HepG2 (cell line): ENCODE results near the gene IFNAR1. TPM values are rescaled to one million over a fixed set of nuclear protein-coding genes. Genes with fewer than 3 reads are reported as not detected.

ENCODE experiments used
- ADNP ChIP-seq: sonication (generic); formaldehyde crosslinking; IDR thresholded peaks from 2 replicates; pipeline ENCODE4 v1.4.0; 2020; ENCODE audit warnings: missing genetic modification reagents
- DNMT3B ChIP-seq: conservative IDR thresholded peaks from 2 replicates; pipeline ENCODE4 v1.6.1; 2016; ENCODE audit warnings: missing biosample characterization, control low read depth
- DPF2 ChIP-seq: sonication (generic); formaldehyde crosslinking; IDR thresholded peaks from 2 replicates; pipeline ENCODE4 v1.4.0; 2020; ENCODE audit warnings: mild to moderate bottlenecking, low read depth, missing genetic modification reagents, borderline replicate concordance
- ERF ChIP-seq: IDR thresholded peaks from 2 replicates; pipeline ENCODE4 v1.6.1; 2018; ENCODE audit warnings: missing biosample characterization, missing genetic modification reagents
- HHEX ChIP-seq: IDR thresholded peaks from 2 replicates; pipeline ENCODE4 v1.6.1; 2016; ENCODE audit warnings: control low read depth
- HNF4A ChIP-seq: sonication (generic); formaldehyde crosslinking; IDR thresholded peaks from 2 replicates; pipeline ENCODE4 v1.4.0; 2020; ENCODE audit warnings: missing genetic modification reagents
- HNRNPH1 ChIP-seq: fragments of 200-400 bp; formaldehyde crosslinking; optimal IDR thresholded peaks from 2 replicates; pipeline ENCODE3; 2017; ENCODE audit warnings: mild to moderate bottlenecking, low read depth, low read length
- KAT7 ChIP-seq: IDR thresholded peaks from 2 replicates; pipeline ENCODE4 v1.6.1; 2018; ENCODE audit warnings: borderline replicate concordance, missing compliant biosample characterization
- KDM3A ChIP-seq: IDR thresholded peaks from 2 replicates; pipeline ENCODE4 v1.6.1; 2018; ENCODE audit warnings: low read depth, missing compliant biosample characterization
- MAF1 ChIP-seq: sonication (generic); formaldehyde crosslinking; IDR thresholded peaks from 2 replicates; pipeline ENCODE4 v1.5.0; 2020; ENCODE audit warnings: missing genetic modification reagents, borderline replicate concordance
- MAFG ChIP-seq: sonication (generic); formaldehyde crosslinking; IDR thresholded peaks from 2 replicates; pipeline ENCODE4 v1.5.1; 2020; ENCODE audit warnings: mild to moderate bottlenecking, missing genetic modification reagents
- NCOA2 ChIP-seq: sonication (generic); formaldehyde crosslinking; IDR thresholded peaks from 2 replicates; pipeline ENCODE4 v1.8.0; 2022; ENCODE audit warnings: inconsistent platforms
- NFATC3 ChIP-seq: sonication (generic); formaldehyde crosslinking; IDR thresholded peaks from 2 replicates; pipeline ENCODE4 v1.5.1; 2020; ENCODE audit warnings: mild to moderate bottlenecking, missing genetic modification reagents
- PITX1 ChIP-seq: sonication (generic); formaldehyde crosslinking; IDR thresholded peaks from 2 replicates; pipeline ENCODE4 v1.5.1; 2020; ENCODE audit warnings: mild to moderate bottlenecking, missing genetic modification reagents
- SOX13 ChIP-seq, 3 experiments: fragments of 450-650 bp in 1 of 3; sonication (generic) in 1 of 3; formaldehyde crosslinking in 1 of 3; IDR thresholded peaks in 2 of 3; conservative IDR thresholded peaks in 1 of 3; 2 replicates each; pipeline versions ENCODE4 v1.5.0 to v1.6.1; 2016 to 2020; ENCODE audit warnings: antibody characterized with exemption in 1 of 3, mild to moderate bottlenecking in 1 of 3, missing compliant biosample characterization in 1 of 3, missing genetic modification reagents in 1 of 3, moderate library complexity in 1 of 3
- TBL1XR1 ChIP-seq: fragments of 150-350 bp; IDR thresholded peaks from 2 replicates; pipeline ENCODE4 v1.6.1; 2014; ENCODE audit warnings: borderline replicate concordance, low read length; ENCODE audit not compliant: partially characterized antibody
- TOPORS ChIP-seq: sonication (generic); formaldehyde crosslinking; IDR thresholded peaks from 2 replicates; pipeline ENCODE4 v1.8.0; 2023; ENCODE audit warnings: mild to moderate bottlenecking, missing genetic modification reagents
- U2AF2 ChIP-seq: fragments of 200-400 bp; formaldehyde crosslinking; IDR thresholded peaks from 2 replicates; pipeline ENCODE4 v1.6.1; 2017; ENCODE audit warnings: low read depth, mild to moderate bottlenecking, low read length
- ZFP90 ChIP-seq: sonication (generic); formaldehyde crosslinking; IDR thresholded peaks from 2 replicates; pipeline ENCODE4 v1.8.0; 2022; ENCODE audit warnings: missing genetic modification reagents, mild to moderate bottlenecking, inconsistent platforms, borderline replicate concordance
- ZMYM3 ChIP-seq: sonication (generic); formaldehyde crosslinking; IDR thresholded peaks from 2 replicates; pipeline ENCODE4 v1.5.1; 2020; ENCODE audit warnings: mild to moderate bottlenecking, missing genetic modification reagents
- ZNF224 ChIP-seq: sonication (generic); formaldehyde crosslinking; IDR thresholded peaks from 2 replicates; pipeline ENCODE4 v1.5.0; 2020; ENCODE audit warnings: mild to moderate bottlenecking, missing genetic modification reagents
- ZNF543 ChIP-seq: sonication (generic); formaldehyde crosslinking; IDR thresholded peaks from 2 replicates; pipeline ENCODE4 v1.4.0; 2020; ENCODE audit warnings: mild to moderate bottlenecking, missing genetic modification reagents
- ZNF605 ChIP-seq: sonication (generic); formaldehyde crosslinking; IDR thresholded peaks from 2 replicates; pipeline ENCODE4 v1.8.0; 2022; ENCODE audit warnings: mild to moderate bottlenecking, missing genetic modification reagents
- ZNF75D ChIP-seq: sonication (generic); formaldehyde crosslinking; IDR thresholded peaks from 2 replicates; pipeline ENCODE4 v1.8.1; 2023; ENCODE audit warnings: missing genetic modification reagents, mild to moderate bottlenecking, borderline replicate concordance
- polyA plus RNA-seq, 8 experiments: library from polyadenylated mRNA; depleted of rRNA in 3 of 8; stranded (reverse) in 7 of 8; unstranded in 1 of 8; fragments of >200 nt; fragmentation: Illumina TruSeq in 4 of 8; extraction: Trizol in 4 of 8; gene quantifications; 2 replicates each; pipeline versions ENCODE4 v1.2.1 to v1.2.3, GENCODE V29; 2011 to 2016; ENCODE audit warnings: low read depth in 4 of 8, missing spikeins in 1 of 8, mixed read lengths in 1 of 8; ENCODE audit not compliant: insufficient read depth in 1 of 8
- total RNA-seq, 5 experiments: library from RNA; depleted of rRNA; stranded (reverse); fragments of >200 nt; fragmentation: Illumina TruSeq; extraction: Trizol; gene quantifications; 2 replicates each; pipeline ENCODE4 v1.2.3, GENCODE V29; 2016; ENCODE audit warnings: low read depth in 1 of 5
- TF ChIP-seq, protein P1 (sequence below): sonication (generic); formaldehyde crosslinking; IDR thresholded peaks from 2 replicates; pipeline ENCODE4 v1.5.0; 2020; ENCODE audit warnings: mild to moderate bottlenecking, missing genetic modification reagents
- TF ChIP-seq, protein P2 (sequence below): sonication (generic); formaldehyde crosslinking; IDR thresholded peaks from 2 replicates; pipeline ENCODE4 v1.4.0; 2020; ENCODE audit warnings: mild to moderate bottlenecking, low read depth, missing genetic modification reagents

Gene IFNAR1
- total and polyA plus RNA-seq, 2 of the 13 experiments (the other 11 are each of a cell fraction or from before 2014, with no cell fraction given) = 6.7 to 9.3 TPM

DNA sequence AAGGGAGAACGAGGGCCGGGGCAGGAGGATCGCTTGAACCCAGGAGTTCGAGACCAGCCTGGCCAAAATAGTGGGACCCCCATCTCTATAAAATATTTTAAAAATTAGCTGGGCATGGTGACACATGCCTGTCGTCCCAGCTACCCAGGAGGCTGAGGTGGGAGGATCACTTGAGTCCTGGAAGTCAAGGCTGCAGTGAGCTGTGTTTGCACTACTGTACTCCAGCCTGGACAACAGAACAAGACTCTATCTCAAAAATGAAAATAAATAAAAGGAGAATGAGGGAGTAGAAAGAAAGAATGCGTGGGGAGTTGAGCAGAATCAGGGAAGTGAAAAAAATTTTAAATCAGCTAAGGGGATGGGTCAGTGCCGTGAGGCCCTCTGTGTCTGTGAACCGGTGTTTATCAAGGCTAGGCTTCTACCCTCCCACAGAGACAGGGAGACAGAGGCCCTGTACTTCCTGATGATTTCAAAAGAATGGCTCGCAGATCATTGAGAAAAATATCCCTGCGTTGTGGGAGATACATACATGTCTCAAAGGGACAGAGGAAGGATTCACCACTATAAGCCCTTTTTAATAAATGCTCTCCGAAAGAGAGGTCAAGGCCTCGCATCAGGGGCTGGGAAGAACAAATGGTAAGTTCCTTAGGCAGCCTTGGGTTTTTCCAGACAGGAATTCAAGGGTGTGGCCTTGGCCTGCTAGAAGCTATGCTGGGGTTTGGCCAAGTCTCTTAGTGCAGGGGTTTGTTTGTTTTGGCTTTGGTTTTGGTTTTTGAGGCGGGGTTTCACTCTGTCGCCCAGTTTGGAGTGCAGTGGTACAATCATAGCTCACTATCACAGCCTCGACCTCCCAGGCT, 37.9 kb upstream of the IFNAR1 start (continued):
- no peak for TF ChIP-seq ZMYM3 (CRISPR knock-in tag)
- TF ChIP-seq ZNF224 (CRISPR knock-in tag) = no peak
- TF ChIP-seq HNF4A (CRISPR knock-in tag) = peak; percentile 23; the same call in 1 of the 2 replicates
- no peak for TF ChIP-seq HHEX (CRISPR knock-in tag)
- no peak for TF ChIP-seq DPF2 (CRISPR knock-in tag)
- TF ChIP-seq ZFP90 (CRISPR knock-in tag) = 0 out of 2 replicates have a peak, but pooled peaks have one; percentile 51
- TF ChIP-seq, protein P1, sequence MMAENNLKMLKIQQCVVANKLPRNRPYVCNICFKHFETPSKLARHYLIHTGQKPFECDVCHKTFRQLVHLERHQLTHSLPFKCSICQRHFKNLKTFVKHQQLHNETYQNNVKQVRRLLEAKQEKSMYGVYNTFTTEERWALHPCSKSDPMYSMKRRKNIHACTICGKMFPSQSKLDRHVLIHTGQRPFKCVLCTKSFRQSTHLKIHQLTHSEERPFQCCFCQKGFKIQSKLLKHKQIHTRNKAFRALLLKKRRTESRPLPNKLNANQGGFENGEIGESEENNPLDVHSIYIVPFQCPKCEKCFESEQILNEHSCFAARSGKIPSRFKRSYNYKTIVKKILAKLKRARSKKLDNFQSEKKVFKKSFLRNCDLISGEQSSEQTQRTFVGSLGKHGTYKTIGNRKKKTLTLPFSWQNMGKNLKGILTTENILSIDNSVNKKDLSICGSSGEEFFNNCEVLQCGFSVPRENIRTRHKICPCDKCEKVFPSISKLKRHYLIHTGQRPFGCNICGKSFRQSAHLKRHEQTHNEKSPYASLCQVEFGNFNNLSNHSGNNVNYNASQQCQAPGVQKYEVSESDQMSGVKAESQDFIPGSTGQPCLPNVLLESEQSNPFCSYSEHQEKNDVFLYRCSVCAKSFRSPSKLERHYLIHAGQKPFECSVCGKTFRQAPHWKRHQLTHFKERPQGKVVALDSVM (CRISPR knock-in tag) = peak; percentile 90
- TF ChIP-seq ERF (CRISPR knock-in tag) = no peak
- TF ChIP-seq, protein P2, sequence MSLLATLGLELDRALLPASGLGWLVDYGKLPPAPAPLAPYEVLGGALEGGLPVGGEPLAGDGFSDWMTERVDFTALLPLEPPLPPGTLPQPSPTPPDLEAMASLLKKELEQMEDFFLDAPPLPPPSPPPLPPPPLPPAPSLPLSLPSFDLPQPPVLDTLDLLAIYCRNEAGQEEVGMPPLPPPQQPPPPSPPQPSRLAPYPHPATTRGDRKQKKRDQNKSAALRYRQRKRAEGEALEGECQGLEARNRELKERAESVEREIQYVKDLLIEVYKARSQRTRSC = no peak
- TF ChIP-seq TOPORS (CRISPR knock-in tag) = no peak
- TF ChIP-seq ZNF543 (CRISPR knock-in tag) = no peak
- TF ChIP-seq ZNF75D = no peak
- no peak for TF ChIP-seq MAFG
- TF ChIP-seq SOX13 (IDR thresholded peaks at IDR 0.05) = no peak
- peak in 1 of 2 experiments; percentile 32; a peak in 1 of 4 replicates for TF ChIP-seq SOX13 (CRISPR knock-in tag; conservative IDR thresholded peaks at IDR 0.05 in 1 of 2, IDR thresholded peaks at IDR 0.05 in 1 of 2)
- TF ChIP-seq HNRNPH1 = no peak
- TF ChIP-seq U2AF2 = no peak
- TF ChIP-seq PITX1 (CRISPR knock-in tag) = no peak
- TF ChIP-seq NCOA2 (CRISPR knock-in tag) = peak; percentile 17; the same call in 1 of the 2 replicates
- TF ChIP-seq ADNP (CRISPR knock-in tag) = no peak
- no peak for TF ChIP-seq TBL1XR1
- TF ChIP-seq DNMT3B (CRISPR knock-in tag) = no peak; the same call in 1 of the 2 replicates
- no peak for TF ChIP-seq KAT7
- no peak for TF ChIP-seq ZNF605 (CRISPR knock-in tag)
- TF ChIP-seq MAF1 (CRISPR knock-in tag) = no peak
- no peak for TF ChIP-seq NFATC3 (CRISPR knock-in tag)
- no peak for TF ChIP-seq KDM3A (CRISPR knock-in tag)
- TF ChIP-seq, all 625 proteins: peak for 22
